OCI-LY3 (cell line): ENCODE measurements around the gene SLC27A4.

ENCODE experiments used
- H2AFZ ChIP-seq: fragments of 200-600, 300-600 bp; shearing (Covaris generic); 2 replicates; pipeline ENCODE4 v1.6.0; 2014; ENCODE audit warnings: antibody characterized with exemption, low read depth, low read length
- H3K27ac ChIP-seq: fragments of 200-600, 300-600 bp; sonication (generic); 2 replicates; pipeline ENCODE4 v1.5.1; 2014; ENCODE audit warnings: mild to moderate bottlenecking, low read length, moderate library complexity, mixed read lengths
- H3K27me3 ChIP-seq: fragments of 200-600, 300-600 bp; sonication (generic); 2 replicates; pipeline ENCODE4 v1.6.1; 2014; ENCODE audit warnings: low read depth, low read length, mixed read lengths
- H3K36me3 ChIP-seq: fragments of 200-600, 300-600 bp; sonication (generic); replicated peaks from 2 replicates; pipeline ENCODE3; 2014; ENCODE audit warnings: low read depth, low read length, mixed read lengths
- H3K4me1 ChIP-seq: fragments of 300-600, 200-600 bp; sonication (generic); 2 replicates; pipeline ENCODE4 v1.6.1; 2014; ENCODE audit warnings: low read length, mixed read lengths
- H3K4me2 ChIP-seq: fragments of 200-600, 300-600 bp; sonication (generic); 2 replicates; pipeline ENCODE4 v1.6.1; 2014; ENCODE audit warnings: low read length, mixed read lengths
- H3K4me3 ChIP-seq: fragments of 300-600, 200-600 bp; sonication (generic); 2 replicates; pipeline ENCODE4 v1.5.1; 2014; ENCODE audit warnings: antibody characterized with exemption, mild to moderate bottlenecking, low read length, moderate library complexity
- H3K79me2 ChIP-seq: fragments of 300-600, 200-600 bp; shearing (Covaris generic); 2 replicates; pipeline ENCODE4 v1.6.1; 2014; ENCODE audit warnings: mild to moderate bottlenecking, low read length, mixed read lengths
- H3K9ac ChIP-seq: fragments of 300-600, 200-600 bp; shearing (Covaris generic); 2 replicates; pipeline ENCODE4 v1.6.0; 2014; ENCODE audit warnings: mild to moderate bottlenecking, low read length, moderate library complexity
- H3K9me3 ChIP-seq: fragments of 200-600, 300-600 bp; shearing (Covaris generic); 2 replicates; pipeline ENCODE4 v1.6.1; 2014; ENCODE audit warnings: low read length, mixed read lengths; ENCODE audit not compliant: insufficient read depth
- H4K20me1 ChIP-seq: fragments of 200-600, 300-600 bp; sonication (generic); 2 replicates; pipeline ENCODE4 v1.6.1; 2016; ENCODE audit warnings: low read length, mixed read lengths; ENCODE audit not compliant: insufficient read depth
- CTCF ChIP-seq: fragments of 200-600, 300-600 bp; sonication (generic); IDR thresholded peaks from 2 replicates; pipeline ENCODE4 v1.5.1; 2014; ENCODE audit warnings: antibody characterized with exemption, low read length, low read depth
- EZH2phosphoT487 ChIP-seq: fragments of 200-600 bp; shearing (Covaris generic); IDR thresholded peaks from 2 replicates; pipeline ENCODE4 v1.6.1; 2018; ENCODE audit warnings: antibody characterized with exemption, mixed run types, low read depth

SLC27A4 gene

GRCh38 chr9:128383791-128384190, 43.5 kb downstream of the SLC27A4 start:
- Histone ChIP-seq H3K27me3 (no peaks in the 10 kb centered on the region), H4K20me1 (no peaks in the 10 kb centered on the region), H2AFZ (no peak overlapping the region), H3K4me3 (no peak overlapping the region), H3K4me1 (no peaks in the 10 kb centered on the region), H3K79me2 (no peaks in the 10 kb centered on the region), H3K27ac (no peak overlapping the region), H3K9ac (no peak overlapping the region), H3K4me2 (no peak overlapping the region), H3K9me3 (no peaks in the 10 kb centered on the region), H3K36me3 (peaks cover 5% of the 10 kb centered on the region)
- TF ChIP-seq EZH2phosphoT487 (no peak), CTCF (no peak)

GRCh38 chr9:128384801-128385495, 44.6 kb downstream of the SLC27A4 start:
- H3K9ac ChIP-seq = no peak overlapping the region
- H2AFZ ChIP-seq = no peak overlapping the region
- no peaks in the 10 kb centered on the region for H3K9me3 ChIP-seq
- H3K36me3 ChIP-seq = peaks cover 11% of the 10 kb centered on the region
- no peaks in the 10 kb centered on the region for H3K79me2 ChIP-seq
- H3K4me1 ChIP-seq = no peaks in the 10 kb centered on the region
- H3K4me3 ChIP-seq = no peak overlapping the region
- no peaks in the 10 kb centered on the region for H3K27me3 ChIP-seq
- TF ChIP-seq CTCF = no peak
- no peak for TF ChIP-seq EZH2phosphoT487
- no peak overlapping the region for H3K27ac ChIP-seq
- H4K20me1 ChIP-seq = no peaks in the 10 kb centered on the region
- no peak overlapping the region for H3K4me2 ChIP-seq

GRCh38 chr9:128385496-128386460, 45.5 kb downstream of the SLC27A4 start:
- no peak overlapping the region for H2AFZ ChIP-seq
- no peaks in the 10 kb centered on the region for H3K79me2 ChIP-seq
- H3K27me3 ChIP-seq = no peaks in the 10 kb centered on the region
- no peaks in the 10 kb centered on the region for H3K9me3 ChIP-seq
- H3K4me3 ChIP-seq = no peak overlapping the region
- H3K9ac ChIP-seq = no peak overlapping the region
- H3K4me2 ChIP-seq = no peak overlapping the region
- no peaks in the 10 kb centered on the region for H3K4me1 ChIP-seq
- H3K27ac ChIP-seq = no peak overlapping the region
- TF ChIP-seq CTCF = no peak
- TF ChIP-seq EZH2phosphoT487 = no peak
- H3K36me3 ChIP-seq = peaks cover 11% of the 10 kb centered on the region
- no peaks in the 10 kb centered on the region for H4K20me1 ChIP-seq

- Histone ChIP-seq H3K9ac (no peak overlapping the region), H3K9me3 (no peaks in the 10 kb centered on the region), H3K27me3 (no peaks in the 10 kb centered on the region), H3K27ac (no peak overlapping the region), H3K79me2 (no peaks in the 10 kb centered on the region), H3K4me2 (no peak overlapping the region), H3K36me3 (peaks cover 14% of the 10 kb centered on the region), H2AFZ (no peak overlapping the region), H3K4me1 (no peaks in the 10 kb centered on the region), H4K20me1 (no peaks in the 10 kb centered on the region), H3K4me3 (no peak overlapping the region)
- no peak for TF ChIP-seq CTCF
- TF ChIP-seq EZH2phosphoT487 = no peak
Observed at GRCh38 chr9:128388150-128388549, 47.8 kb downstream of the SLC27A4 start.
